ENCODE measurements around the gene ROR1.

- TF ChIP-seq CTCF (IDR thresholded peaks at IDR 0.05) (no peak), POLR2A (IDR thresholded peaks at IDR 0.05; ENCODE audit: low read depth) (no peak), EP300 (IDR thresholded peaks at IDR 0.05) (no peak)
These were observed 399.6 kb downstream of the ROR1 start for GRCh38 chr1:64173336-64173940.
